GM21447 (cell line): ENCODE data around the gene FHIP1B.

Source experiments
- ATAC-seq: cut with Tn5 transposase; IDR thresholded peaks from one replicate; pipeline ENCODE4 v1.9.1; 2021; ENCODE audit not compliant: unreplicated experiment

The FHIP1B gene

DNA sequence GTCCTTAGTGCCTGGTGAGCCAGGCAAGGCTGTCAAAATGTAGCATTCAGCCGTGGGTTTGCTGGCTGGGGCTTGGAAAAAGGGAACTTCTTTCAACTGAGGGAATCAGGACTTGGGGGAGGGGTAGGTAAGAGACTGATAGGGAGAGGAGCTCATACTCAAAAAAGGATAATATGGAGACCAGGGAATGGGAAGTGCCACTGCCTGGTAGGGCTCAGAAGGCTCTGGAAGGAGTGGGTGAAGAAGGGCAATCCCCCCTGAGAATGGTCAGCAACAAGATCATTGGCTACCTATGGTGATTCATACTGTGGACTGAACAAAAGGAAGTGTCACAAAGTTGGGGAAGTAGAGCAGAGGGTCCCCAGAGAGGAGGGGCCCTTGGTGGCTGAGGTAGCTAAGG is 6.3 kb upstream of the FHIP1B start:
- no peak for ATAC-seq

GRCh38 chr11:6240139-6240538 is 5.7 kb upstream of the FHIP1B start:
- ATAC-seq, result no peak

DNA sequence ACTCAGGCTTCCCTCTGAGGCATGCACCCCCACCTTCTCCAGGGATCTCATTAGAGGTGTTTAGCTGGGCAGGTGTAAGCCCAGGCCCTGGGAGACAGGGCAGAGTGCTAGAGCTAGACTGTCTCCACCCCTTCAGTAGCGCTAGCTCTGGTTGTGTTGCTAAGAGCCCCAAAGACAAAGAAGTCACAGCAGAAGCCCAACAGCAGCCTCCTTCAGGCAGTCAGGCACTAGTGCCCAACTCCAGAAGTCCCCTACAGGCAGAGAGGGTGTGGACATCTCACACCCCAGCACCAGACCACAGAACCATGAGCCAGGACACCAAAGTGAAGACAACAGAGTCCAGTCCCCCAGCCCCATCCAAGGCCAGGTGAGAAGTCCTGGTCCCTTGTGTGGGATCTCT is 4.5 kb upstream of the FHIP1B start, which contains the start of gene CNGA4:
CNGA4 (plus strand) TSS at position 188 of the 400 bp plus-strand sequence; CDS start at position 306, 118 bp downstream.
- no peak for ATAC-seq

- ATAC-seq, result no peak
Observed at GRCh38 chr11:6237761-6238302, 3.4 kb upstream of the FHIP1B start.

- no peak for ATAC-seq
Observed at GRCh38 chr11:6237266-6237665, 2.8 kb upstream of the FHIP1B start.

DNA sequence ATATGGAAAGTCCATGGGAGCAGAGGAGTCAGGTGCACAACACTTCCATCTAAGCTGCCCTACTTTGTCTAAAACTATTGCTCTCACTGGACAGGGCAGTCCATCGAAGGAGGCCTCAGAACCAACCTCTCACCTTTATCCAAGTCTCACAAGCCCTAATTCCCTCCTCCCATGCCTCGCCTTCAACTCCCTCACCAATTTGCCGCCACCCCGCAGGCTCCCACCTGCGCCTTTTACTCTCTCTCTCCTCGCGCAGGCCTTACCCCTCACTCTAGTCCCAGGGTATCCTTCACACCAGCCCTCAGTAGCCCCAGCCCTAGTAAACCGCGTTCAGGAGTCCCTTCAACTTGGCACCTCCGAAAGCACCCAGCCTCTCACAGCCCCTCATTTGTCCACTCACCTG is 451 bp downstream of the FHIP1B start:
- ATAC-seq, result peak; percentile 0

DNA sequence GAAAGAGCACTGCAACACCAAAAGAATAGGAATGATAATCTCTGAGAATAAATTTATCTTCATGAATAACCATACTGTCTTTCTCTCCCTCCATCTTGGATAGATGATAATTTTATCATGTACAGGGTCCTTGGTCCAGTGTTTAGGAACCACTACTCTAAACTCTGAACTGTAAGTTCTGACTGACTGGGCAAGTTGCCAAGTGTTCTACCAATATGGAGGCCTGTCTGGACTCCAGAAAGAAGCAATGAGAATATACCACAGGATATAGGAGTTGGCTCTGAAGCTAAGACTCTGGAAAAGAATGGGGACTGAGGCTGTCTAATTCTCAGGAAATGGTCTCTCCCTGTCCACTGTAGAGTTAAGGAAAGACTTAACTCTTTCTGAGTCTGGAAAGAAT is 1.5 kb downstream of the FHIP1B start:
- no peak for ATAC-seq

GRCh38 chr11:6229911-6230310 is 4.5 kb downstream of the FHIP1B start:
- no peak for ATAC-seq

DNA sequence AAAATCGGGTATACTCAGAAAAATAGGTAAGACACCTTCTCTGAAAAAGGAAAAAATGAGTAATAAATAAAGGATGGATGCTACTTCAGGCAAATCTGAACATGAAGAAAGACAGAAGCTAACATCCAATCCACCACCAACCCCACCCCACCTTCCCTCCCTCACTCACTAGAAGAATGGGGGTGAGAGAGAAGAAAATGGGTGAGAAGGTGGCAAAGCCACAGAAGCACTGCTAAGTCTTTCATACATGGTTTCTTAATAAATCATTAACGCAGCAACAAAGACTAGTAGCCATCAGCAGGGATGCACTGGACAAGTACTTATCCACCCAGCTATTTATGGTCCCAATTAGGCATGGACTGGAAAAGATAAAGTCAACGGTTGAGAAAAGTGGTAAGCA is 5.9 kb downstream of the FHIP1B start:
- ATAC-seq, result no peak

DNA sequence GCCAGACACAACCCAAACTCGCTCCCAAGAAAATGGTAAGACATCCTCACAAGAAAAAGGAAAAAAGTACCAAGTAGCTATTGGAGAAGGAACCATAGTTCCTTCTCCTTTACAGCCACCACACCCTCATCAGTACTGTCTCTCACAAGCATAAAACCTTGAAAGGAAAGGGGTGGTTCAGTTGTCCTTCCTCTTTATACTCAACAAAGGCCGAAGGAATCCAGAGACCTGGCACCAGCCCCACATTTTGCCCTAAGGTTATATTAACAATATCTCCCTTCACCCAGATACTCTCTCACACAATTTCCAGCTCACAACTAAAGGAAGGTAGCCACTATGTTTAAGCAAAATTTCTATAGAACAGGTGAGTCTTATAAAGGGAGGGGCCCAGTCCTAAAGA is 8.5 kb downstream of the FHIP1B start:
- no peak for ATAC-seq

GRCh38 chr11:6225024-6225423 is 9.4 kb downstream of the FHIP1B start:
- no peak for ATAC-seq

DNA sequence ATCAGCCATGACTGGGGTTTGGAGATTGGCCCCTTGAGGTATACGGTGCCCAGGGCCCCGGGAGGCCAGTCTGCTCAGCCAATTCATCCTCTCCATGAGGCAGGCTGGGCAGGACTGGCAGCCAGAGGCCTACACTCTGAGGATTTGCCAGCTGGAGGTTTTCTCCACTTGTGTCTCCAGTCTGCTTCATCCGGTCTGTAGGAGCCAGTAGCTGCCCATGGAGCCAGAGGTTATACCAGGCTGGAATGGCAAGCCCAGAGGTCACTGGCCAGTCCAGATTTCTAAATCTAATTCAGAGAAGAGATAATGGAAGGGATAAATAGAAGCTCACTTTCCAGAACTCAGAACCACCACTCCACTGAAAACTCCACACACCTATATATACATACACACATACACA is 10.0 kb downstream of the FHIP1B start:
- ATAC-seq, result no peak

DNA sequence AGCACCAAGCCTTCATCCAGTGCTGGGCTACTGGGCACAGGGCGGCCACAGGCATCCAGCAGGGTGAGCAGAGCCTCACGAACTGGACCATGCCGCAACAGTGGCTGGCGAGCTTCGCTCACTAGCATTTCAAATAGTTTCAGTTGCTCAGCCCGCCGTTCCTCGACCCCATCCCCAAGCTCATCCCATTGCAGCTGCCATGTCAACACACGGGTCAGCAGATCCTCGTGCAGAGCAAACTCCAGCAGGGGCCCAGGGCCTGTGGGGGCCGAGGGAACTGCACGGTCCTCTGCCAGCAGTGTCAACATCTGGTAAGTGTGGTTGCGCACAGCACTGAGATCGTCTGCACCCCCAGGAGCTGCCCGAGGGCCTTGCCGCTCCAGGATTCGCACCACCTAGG is 10.6 kb downstream of the FHIP1B start:
- no peak for ATAC-seq

DNA sequence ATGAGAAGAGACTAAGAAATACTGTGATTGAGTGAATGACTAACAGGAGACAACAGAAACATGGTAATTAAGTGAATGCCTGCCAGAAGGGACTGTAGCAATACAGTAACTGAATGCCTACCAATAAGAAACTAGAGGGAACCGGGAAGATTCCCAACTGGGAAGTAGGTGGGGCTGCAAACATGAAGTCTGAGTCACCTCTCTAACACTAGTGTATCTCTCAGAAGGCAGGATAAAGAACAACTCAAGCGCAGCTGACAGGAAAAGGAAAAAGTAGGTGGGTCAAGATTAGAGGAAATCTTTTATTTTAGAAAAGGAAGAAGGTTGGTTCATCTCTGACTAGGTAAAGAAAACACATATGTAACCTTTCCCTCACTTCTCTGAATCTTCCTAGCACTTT is 15.1 kb downstream of the FHIP1B start:
- no peak for ATAC-seq

GRCh38 chr11:6217722-6218121 is 16.7 kb downstream of the FHIP1B start:
- no peak for ATAC-seq

GRCh38 chr11:6216501-6216900 is 17.9 kb downstream of the FHIP1B start:
- no peak for ATAC-seq

DNA sequence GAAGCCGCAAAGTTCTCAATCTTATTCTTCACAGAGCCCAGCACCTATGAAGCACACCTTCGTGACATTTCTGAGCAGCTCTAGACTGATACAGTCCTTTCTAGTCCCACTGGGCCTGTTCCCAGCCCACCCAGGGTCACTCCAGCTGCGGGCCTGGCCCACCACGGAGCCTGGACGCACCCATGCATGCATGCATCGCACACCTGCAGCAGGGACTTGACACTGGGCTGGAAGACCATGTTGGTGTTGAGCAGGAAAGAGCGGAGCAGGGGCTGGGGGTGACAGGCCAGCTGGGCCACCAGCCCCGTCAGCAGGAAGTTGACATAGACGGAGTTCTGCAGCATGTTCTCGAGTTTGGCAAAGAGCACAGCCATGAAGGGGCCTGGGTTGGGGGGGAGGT is 19.9 kb downstream of the FHIP1B start:
- ATAC-seq, result no peak

- no peak for ATAC-seq
Observed at GRCh38 chr11:6210274-6210955, 24.0 kb downstream of the FHIP1B start.

DNA sequence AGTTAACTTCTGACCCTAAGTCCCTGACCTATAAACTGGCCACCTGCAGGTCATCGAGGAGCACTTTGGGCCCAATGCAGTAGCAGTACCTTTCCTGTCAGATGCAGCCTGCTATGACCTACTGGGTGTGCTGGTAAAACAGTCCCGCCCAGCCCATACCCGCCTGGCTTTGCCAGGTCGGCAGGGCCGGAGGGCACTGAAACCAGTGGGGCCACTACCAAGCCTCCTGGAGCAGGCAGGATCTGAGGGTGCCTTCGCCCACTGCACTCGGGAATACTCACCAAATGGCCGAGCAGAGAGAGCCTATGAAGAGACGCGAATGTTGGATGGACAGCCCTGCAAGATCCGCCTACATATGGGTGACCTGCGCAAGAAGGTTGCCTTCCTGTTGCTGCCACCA is 24.6 kb downstream of the FHIP1B start:
- no peak for ATAC-seq

DNA sequence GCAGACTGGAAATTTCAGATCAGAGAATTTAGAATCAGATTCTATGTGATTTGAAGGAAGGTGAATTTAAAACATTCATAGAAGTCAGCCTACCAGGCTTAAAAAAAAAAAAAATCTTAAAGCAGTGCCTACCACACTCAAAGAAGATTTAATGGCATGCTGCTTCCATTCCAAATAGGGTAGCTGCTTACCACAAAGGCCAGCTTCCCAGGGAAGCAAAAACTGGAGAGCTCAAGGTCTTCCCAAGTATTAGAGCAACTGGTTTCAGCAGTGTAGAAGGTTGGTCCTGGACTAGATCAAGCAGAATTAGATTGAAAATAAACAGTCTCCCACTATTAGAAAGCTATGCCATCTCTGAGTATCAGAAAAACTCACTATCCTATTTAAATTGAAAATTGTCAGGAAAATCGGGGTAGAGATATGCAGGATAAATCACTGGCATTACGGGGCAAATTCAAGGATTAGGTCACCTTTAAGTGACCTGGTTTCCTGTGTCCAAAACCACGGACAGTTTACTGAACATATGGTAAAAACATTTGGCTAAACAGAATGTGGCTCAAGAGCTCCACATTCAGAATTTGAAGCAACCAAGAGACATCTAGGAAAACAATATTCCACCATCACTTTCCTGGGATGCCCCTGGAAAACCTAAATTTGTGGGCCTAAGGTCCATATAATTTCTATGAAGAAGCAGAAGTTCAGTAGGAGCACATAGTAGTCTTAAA is 27.8 kb downstream of the FHIP1B start:
- no peak for ATAC-seq

DNA sequence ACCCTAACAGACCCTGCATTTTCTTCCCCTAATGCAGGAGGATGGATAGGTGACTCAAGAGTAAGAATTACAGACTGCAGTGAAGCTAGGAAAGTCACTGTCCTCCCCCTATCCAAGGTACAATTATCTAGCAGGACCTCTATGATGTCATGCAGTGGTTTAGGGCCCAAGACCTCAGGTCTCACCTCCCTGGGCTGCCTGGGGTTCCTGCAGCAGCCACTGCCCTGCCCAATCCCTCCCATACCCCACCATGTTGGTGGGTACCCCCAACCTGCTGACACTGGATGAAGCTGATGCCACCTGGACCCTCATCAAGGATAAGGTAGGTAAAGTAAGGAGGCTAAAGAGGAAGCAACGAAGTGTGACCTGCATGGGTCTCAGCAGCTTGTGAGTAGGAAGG is 29.1 kb downstream of the FHIP1B start, which contains the start of gene C11orf42:
C11orf42 (plus strand) TSS at position 192 of the 400 bp plus-strand sequence; CDS start at position 251, 59 bp downstream.
- no peak for ATAC-seq

DNA sequence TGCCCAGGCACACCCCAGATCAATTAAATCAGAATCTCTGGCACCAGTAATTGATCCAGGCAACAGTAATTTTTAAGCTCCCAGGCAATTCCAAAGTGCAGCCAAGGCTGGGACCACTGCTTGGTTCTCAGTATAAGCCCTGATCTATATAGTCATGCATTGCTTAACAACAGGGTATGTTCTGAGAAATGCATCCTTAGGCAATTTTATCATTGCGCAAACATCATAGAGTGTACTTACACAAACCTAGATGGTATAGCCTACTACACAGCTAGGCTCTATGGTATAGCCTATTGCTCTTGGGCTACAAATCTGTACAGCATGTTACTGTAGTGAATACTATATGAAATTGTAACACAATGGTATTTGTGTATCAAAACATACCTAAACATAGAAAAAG is 29.7 kb downstream of the FHIP1B start:
- no peak for ATAC-seq
